Measurements from ENCODE around the gene CD247. TPM values are rescaled to one million over a fixed set of nuclear protein-coding genes. Genes with fewer than 3 reads are reported as not detected.

Gene CD247
- total and polyA plus RNA-seq, 9 of the 15 experiments (the other 6 are each of a cell fraction or from before 2014, with no cell fraction given), result 0.08 to 0.42 (median 0.28) TPM; not detected in 5

DNA sequence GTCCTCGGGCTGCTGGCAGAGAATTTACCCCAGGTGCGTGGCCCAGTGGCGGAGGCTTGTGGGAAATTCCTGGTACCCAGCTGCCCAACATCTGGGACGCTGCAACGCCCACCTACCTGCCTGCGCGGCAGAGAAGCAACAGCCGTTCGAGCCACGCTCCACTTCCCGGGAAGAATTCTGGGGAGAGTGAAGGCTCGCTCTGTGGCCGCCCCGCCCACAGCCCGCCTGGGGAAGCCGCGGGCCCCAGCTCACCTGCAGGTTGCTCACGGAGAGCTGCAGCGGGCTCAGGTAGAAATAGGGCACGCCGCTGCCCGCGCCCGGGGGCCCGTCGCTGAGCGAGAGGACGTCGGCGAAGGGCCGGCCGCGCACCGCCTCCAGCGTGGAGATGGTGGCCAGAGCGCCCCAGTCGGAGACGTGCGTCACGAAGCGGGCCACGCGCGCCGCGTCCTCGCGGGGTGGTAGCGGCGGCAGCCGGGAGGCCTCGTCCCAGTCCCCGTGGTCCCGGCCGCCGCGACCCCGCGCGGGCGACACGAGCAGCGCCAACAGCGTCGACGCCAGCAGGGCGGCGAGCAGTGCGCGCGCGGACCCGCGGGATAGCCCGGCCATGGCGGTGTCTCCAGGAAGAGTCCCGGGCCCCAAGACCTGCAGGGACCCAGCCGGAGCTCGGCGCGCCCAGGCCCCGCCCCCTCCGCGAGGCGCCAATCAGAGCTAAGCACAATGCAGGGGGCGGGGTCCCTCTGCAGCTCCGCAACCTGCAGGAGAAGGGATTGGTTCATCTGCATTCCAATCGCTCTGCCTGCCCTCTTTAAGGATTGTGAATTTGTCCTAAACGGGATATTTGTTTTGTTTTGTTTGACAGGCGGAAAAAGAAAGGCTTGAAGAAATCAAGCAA is 35.1 kb upstream of the CD247 start, which contains the start of gene CREG1 (continued):
- TF ChIP-seq SREBF1 (IDR thresholded peaks at IDR 0.05; ENCODE audit: borderline replicate concordance, low read depth, low read length) (peak; percentile 45; the same call in 1 of the 2 replicates), DIDO1 (tag; IDR thresholded peaks at IDR 0.05; ENCODE audit: low read depth) (no peak), MAFG (tag; conservative IDR thresholded peaks at IDR 0.05) (no peak), SMARCA4 (IDR thresholded peaks at IDR 0.05) (no peak), CSDE1 (IDR thresholded peaks at IDR 0.05) (no peak), MCM7 (IDR thresholded peaks at IDR 0.05) (no peak), RHOXF2B (CRISPR knock-in tag; conservative IDR thresholded peaks at IDR 0.05) (no peak), POU5F1 (IDR thresholded peaks at IDR 0.05; ENCODE audit: borderline replicate concordance, low read depth, low read length, partially characterized antibody) (no peak), NCOA2 (IDR thresholded peaks at IDR 0.05; ENCODE audit: partially characterized antibody in 2 of 2) (no peak), U2AF2 (optimal IDR thresholded peaks at IDR 0.05; ENCODE audit: low read depth, low read length) (no peak), ILF3 (IDR thresholded peaks at IDR 0.05; ENCODE audit: borderline replicate concordance) (peak; percentile 91; the same call in 1 of the 2 replicates), EGR1 (conservative IDR thresholded peaks at IDR 0.05) (peak; percentile 53; the same call in 1 of the 2 replicates), HNRNPH1 (optimal IDR thresholded peaks at IDR 0.05; ENCODE audit: low read depth, low read length) (no peak), TCFL5 (CRISPR knock-in tag; conservative IDR thresholded peaks at IDR 0.05) (no peak), XRCC4 (IDR thresholded peaks at IDR 0.05; ENCODE audit: extremely low read depth, insufficient read depth, insufficient read length) (no peak), MCM3 (IDR thresholded peaks at IDR 0.05) (no peak), ZNF408 (CRISPR knock-in tag; IDR thresholded peaks at IDR 0.05; ENCODE audit: low read depth) (no peak)
- TF ChIP-seq, protein P1, sequence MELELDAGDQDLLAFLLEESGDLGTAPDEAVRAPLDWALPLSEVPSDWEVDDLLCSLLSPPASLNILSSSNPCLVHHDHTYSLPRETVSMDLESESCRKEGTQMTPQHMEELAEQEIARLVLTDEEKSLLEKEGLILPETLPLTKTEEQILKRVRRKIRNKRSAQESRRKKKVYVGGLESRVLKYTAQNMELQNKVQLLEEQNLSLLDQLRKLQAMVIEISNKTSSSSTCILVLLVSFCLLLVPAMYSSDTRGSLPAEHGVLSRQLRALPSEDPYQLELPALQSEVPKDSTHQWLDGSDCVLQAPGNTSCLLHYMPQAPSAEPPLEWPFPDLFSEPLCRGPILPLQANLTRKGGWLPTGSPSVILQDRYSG (tag; conservative IDR thresholded peaks at IDR 0.05; ENCODE audit: low read depth), result no peak
- TF ChIP-seq, protein P2, sequence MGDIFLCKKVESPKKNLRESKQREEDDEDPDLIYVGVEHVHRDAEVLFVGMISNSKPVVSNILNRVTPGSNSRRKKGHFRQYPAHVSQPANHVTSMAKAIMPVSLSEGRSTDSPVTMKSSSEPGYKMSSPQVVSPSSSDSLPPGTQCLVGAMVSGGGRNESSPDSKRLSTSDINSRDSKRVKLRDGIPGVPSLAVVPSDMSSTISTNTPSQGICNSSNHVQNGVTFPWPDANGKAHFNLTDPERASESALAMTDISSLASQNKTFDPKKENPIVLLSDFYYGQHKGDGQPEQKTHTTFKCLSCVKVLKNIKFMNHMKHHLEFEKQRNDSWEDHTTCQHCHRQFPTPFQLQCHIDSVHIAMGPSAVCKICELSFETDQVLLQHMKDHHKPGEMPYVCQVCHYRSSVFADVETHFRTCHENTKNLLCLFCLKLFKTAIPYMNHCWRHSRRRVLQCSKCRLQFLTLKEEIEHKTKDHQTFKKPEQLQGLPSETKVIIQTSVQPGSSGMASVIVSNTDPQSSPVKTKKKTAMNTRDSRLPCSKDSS (IDR thresholded peaks at IDR 0.05; ENCODE audit: low read depth, partially characterized antibody), result no peak
- TF ChIP-seq, protein P3, sequence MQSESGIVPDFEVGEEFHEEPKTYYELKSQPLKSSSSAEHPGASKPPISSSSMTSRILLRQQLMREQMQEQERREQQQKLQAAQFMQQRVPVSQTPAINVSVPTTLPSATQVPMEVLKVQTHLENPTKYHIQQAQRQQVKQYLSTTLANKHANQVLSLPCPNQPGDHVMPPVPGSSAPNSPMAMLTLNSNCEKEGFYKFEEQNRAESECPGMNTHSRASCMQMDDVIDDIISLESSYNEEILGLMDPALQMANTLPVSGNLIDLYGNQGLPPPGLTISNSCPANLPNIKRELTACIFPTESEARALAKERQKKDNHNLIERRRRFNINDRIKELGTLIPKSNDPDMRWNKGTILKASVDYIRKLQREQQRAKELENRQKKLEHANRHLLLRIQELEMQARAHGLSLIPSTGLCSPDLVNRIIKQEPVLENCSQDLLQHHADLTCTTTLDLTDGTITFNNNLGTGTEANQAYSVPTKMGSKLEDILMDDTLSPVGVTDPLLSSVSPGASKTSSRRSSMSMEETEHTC (IDR thresholded peaks at IDR 0.05), result 0 out of 2 replicates have a peak, but pooled peaks have one; percentile 59
- TF ChIP-seq, protein P4, sequence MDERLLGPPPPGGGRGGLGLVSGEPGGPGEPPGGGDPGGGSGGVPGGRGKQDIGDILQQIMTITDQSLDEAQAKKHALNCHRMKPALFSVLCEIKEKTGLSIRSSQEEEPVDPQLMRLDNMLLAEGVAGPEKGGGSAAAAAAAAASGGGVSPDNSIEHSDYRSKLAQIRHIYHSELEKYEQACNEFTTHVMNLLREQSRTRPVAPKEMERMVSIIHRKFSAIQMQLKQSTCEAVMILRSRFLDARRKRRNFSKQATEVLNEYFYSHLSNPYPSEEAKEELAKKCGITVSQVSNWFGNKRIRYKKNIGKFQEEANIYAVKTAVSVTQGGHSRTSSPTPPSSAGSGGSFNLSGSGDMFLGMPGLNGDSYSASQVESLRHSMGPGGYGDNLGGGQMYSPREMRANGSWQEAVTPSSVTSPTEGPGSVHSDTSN (CRISPR knock-in tag; IDR thresholded peaks at IDR 0.05; ENCODE audit: low read depth), result no peak
- TF ChIP-seq, protein P4 (tag; conservative IDR thresholded peaks at IDR 0.05; ENCODE audit: low read depth), result peak; percentile 47; the same call in 1 of the 2 replicates
